ENCODE data around the gene FRMD1.

DNA sequence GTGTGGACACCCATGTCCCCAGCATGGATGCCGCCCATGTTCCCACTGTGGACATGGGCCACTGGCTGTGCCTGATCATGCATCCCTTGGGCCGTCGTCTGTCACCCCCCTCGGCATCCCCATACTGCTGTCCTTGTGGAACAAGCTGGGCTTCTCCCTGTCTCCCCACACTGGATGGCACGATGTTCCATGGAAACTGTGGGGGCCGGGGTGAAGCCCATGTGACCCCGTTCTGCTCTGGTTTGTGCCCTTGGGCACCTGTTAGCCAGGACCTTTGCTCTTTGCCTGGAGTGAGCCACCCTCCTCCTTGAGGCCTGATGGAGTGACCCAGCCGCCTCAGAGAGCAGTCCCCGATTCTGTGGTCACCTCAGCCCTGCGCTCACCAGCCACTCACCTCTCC is 7.6 kb upstream of the FRMD1 start:
- TF ChIP-seq CTCF (IDR thresholded peaks at IDR 0.05; ENCODE audit: insufficient read depth, low read length): no peak
- TF ChIP-seq SPI1 (IDR thresholded peaks at IDR 0.05; ENCODE audit: borderline replicate concordance, low read depth): no peak
- TF ChIP-seq POLR2AphosphoS5 (IDR thresholded peaks at IDR 0.05; ENCODE audit: low read depth): no peak
- TF ChIP-seq, protein P1, sequence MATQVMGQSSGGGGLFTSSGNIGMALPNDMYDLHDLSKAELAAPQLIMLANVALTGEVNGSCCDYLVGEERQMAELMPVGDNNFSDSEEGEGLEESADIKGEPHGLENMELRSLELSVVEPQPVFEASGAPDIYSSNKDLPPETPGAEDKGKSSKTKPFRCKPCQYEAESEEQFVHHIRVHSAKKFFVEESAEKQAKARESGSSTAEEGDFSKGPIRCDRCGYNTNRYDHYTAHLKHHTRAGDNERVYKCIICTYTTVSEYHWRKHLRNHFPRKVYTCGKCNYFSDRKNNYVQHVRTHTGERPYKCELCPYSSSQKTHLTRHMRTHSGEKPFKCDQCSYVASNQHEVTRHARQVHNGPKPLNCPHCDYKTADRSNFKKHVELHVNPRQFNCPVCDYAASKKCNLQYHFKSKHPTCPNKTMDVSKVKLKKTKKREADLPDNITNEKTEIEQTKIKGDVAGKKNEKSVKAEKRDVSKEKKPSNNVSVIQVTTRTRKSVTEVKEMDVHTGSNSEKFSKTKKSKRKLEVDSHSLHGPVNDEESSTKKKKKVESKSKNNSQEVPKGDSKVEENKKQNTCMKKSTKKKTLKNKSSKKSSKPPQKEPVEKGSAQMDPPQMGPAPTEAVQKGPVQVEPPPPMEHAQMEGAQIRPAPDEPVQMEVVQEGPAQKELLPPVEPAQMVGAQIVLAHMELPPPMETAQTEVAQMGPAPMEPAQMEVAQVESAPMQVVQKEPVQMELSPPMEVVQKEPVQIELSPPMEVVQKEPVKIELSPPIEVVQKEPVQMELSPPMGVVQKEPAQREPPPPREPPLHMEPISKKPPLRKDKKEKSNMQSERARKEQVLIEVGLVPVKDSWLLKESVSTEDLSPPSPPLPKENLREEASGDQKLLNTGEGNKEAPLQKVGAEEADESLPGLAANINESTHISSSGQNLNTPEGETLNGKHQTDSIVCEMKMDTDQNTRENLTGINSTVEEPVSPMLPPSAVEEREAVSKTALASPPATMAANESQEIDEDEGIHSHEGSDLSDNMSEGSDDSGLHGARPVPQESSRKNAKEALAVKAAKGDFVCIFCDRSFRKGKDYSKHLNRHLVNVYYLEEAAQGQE (IDR thresholded peaks at IDR 0.05; ENCODE audit: insufficient replicate concordance, low read depth): no peak
